Measurements from ENCODE around the gene HPGDS.

HPGDS gene

DNA sequence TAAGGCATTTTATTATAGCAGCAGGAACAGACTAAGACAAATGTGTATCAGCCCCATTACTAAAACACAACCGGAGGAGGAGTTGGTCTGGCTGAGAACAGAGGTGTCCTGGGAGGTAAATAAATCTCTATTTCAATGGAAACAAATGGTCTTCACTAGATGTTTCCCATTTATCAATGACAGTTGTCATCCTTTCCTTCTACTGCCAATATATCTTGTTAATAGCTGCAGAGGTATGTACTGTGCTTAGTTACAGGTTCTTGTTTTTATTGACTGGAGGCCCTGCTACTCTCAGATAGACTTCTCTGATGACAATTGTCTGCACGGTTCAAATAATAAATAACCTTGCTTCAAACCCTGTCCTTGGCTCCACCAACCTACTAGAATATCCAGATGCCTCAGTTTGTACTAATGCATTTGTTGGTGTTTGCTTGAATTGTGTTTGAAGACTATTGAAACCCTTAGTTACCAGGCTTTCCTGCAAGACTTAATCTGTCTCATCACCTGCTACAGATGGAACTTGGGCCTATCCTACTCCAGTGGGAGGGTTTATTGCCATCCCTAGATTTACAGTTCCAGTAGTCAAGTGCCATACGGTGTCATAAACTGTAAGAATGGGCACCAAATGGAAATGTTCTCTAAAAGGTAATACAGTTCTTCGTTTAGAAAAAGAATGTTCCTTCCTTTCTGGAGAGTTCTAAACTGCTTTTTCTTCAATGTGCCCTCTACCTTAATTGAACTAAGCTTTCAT, 29.8 kb upstream of the HPGDS start:
- no peak overlapping the region for H3K9ac ChIP-seq (ENCODE audit: low read depth, low read length)
- WGBS: 94% methylated on average over 3 of the region's 4 CpGs
- no peaks in the 10 kb centered on the region for H3K9me3 ChIP-seq (ENCODE audit: insufficient read depth, low read depth, low read length)
- H3K4me3 ChIP-seq (ENCODE audit: low read length): no peak overlapping the region
- no peaks in the 10 kb centered on the region for H3K4me1 ChIP-seq (ENCODE audit: insufficient read depth, low read length)
- no peaks in the 10 kb centered on the region for H3K36me3 ChIP-seq (ENCODE audit: insufficient read depth, low read length)
- H3K27me3 ChIP-seq (ENCODE audit: insufficient read depth, low read length): no peaks in the 10 kb centered on the region
- no peak overlapping the region for H3K27ac ChIP-seq (ENCODE audit: low read depth, low read length)

DNA sequence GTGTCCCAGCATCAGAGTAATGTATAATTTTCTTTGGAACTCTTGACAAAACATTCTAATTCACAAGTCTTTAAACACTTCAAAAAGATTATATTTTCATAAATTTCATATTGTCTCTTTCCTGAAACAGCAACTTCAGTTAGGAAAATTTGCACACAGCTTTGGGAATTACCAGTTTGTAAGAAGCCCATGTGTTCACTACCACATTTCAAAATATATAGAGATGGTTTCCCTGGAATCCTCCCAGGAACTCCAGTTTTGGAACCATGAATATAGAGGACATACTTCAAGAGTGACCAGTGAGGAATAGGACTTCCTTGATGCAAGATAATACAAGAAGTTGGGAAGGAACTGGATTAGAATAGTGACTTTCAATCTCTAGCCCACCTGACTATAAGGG, 28.7 kb upstream of the HPGDS start:
- no peaks in the 10 kb centered on the region for H3K27me3 ChIP-seq (ENCODE audit: insufficient read depth, low read length)
- no peak overlapping the region for H3K27ac ChIP-seq (ENCODE audit: low read depth, low read length)
- H3K4me3 ChIP-seq (ENCODE audit: low read length): no peak overlapping the region
- H3K9ac ChIP-seq (ENCODE audit: low read depth, low read length): no peak overlapping the region
- H3K4me1 ChIP-seq (ENCODE audit: insufficient read depth, low read length): no peaks in the 10 kb centered on the region
- no peaks in the 10 kb centered on the region for H3K36me3 ChIP-seq (ENCODE audit: insufficient read depth, low read length)
- H3K9me3 ChIP-seq (ENCODE audit: insufficient read depth, low read depth, low read length): no peaks in the 10 kb centered on the region

DNA sequence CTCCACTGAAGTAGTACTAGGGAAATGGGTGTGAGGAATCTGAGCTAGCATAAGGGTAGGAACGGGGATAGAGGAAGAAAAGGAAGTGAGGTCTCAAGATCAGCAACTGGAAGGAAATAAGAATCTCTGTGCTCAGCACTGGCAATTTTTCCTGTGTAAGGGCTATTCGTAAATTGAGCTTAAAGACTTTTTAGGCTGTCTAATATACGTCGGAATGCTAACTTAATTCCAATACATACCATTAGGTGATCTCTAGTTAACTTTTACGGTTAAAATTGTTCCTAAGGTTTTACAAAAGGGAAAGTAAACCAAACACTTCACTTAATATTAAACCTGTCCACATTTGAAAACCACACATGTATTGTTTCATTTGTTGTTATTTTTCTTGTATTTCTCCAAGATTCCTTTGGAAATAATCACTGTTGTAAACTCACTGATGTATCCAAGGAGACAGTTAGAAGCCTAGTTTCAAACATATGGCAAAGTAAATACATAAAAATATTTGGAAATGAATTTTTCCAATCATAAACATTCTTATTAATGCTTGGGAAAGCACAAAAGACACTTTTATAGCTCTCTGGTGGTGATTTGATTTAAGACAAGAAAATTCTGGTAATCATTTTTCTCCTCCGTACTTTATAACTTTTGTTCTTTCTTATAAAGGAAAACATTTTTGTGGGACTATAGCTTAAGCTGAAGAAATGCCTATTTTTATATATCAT, 28.1 kb upstream of the HPGDS start:
- H3K9ac ChIP-seq (ENCODE audit: low read depth, low read length): no peak overlapping the region

DNA sequence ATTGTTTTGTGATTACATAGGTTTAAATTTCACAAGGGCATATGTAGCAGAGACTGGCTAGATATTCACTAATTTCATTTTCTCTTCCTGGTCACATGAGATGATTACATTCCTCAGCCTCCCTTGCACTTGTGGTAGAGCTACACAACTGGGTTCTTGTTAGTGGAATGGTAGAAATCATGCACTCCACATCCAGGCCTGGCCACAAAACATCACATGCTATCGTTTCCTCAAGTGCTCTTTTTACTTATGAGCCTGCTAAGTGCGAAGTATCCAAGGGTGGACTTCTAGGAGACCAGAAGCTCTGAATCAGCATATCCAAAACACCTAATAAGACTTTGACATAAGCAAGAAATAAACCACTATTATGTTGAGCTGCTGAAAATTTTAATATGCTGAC, 26.4 kb upstream of the HPGDS start:
- Histone ChIP-seq H3K9me3 (ENCODE audit: insufficient read depth, low read depth, low read length) (no peaks in the 10 kb centered on the region), H3K4me1 (ENCODE audit: insufficient read depth, low read length) (no peaks in the 10 kb centered on the region), H3K9ac (ENCODE audit: low read depth, low read length) (no peak overlapping the region), H3K4me3 (ENCODE audit: low read length) (no peak overlapping the region), H3K36me3 (ENCODE audit: insufficient read depth, low read length) (no peaks in the 10 kb centered on the region), H3K27me3 (ENCODE audit: insufficient read depth, low read length) (no peaks in the 10 kb centered on the region), H3K27ac (ENCODE audit: low read depth, low read length) (no peak overlapping the region)
- WGBS: 96% methylated on average over 2 of the region's 2 CpGs

More for the DNA sequence above, 28.1 kb upstream of the HPGDS start:
- WGBS: 93% methylated on average over 5 of the region's 6 CpGs
- Histone ChIP-seq H3K36me3 (ENCODE audit: insufficient read depth, low read length) (no peaks in the 10 kb centered on the region), H3K27ac (ENCODE audit: low read depth, low read length) (no peak overlapping the region), H3K4me1 (ENCODE audit: insufficient read depth, low read length) (no peaks in the 10 kb centered on the region), H3K27me3 (ENCODE audit: insufficient read depth, low read length) (no peaks in the 10 kb centered on the region), H3K9me3 (ENCODE audit: insufficient read depth, low read depth, low read length) (no peaks in the 10 kb centered on the region), H3K4me3 (ENCODE audit: low read length) (no peak overlapping the region)

DNA sequence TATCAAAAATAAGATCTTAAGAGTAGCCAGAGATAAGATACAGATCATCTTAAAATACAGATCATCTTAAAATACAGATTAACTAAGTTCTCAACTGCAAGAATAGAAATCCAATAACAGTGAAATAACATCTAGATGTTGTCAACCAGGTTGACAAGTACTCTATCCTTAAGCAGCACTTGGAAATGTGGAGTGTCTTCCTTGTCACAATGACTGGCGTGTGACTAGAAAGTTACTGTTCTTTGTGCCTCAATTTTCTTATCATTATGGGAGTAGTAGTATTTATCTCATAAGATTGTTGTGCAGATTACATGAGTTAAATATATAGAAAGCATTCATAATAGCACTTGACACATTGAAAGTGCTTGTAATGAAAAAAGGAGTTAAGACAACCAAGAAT, 25.8 kb upstream of the HPGDS start:
- no peak overlapping the region for H3K27ac ChIP-seq (ENCODE audit: low read depth, low read length)
- no peaks in the 10 kb centered on the region for H3K9me3 ChIP-seq (ENCODE audit: insufficient read depth, low read depth, low read length)
- 92% methylated on average over 1 of the region's 1 CpG for WGBS
- H3K27me3 ChIP-seq (ENCODE audit: insufficient read depth, low read length): no peaks in the 10 kb centered on the region
- 0 out of 2 replicates have a peak, but pooled peaks cover under 1% of the 10 kb centered on the region for H3K4me1 ChIP-seq (ENCODE audit: insufficient read depth, low read length)
- H3K36me3 ChIP-seq (ENCODE audit: insufficient read depth, low read length): no peaks in the 10 kb centered on the region
- H3K4me3 ChIP-seq (ENCODE audit: low read length): no peak overlapping the region
- H3K9ac ChIP-seq (ENCODE audit: low read depth, low read length): no peak overlapping the region

DNA sequence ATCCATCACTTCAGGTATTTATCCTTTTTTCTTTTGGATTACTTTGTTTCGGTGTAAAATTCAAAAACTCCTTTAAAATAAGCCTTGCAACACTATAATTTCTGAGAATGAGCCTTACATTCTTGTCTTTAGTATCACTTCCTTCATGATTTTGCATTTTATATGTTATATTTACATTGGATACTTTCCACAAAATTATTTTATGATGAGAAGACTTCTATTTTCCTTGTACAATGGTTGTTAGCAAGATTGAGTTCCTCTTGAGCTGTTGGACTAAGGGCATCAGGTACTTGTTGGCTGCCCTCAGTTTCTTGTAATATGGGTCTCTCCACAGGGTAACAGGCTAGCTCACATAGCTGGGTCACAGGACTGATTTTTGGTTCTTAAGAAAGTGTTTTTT, 22.7 kb upstream of the HPGDS start:
- H3K36me3 ChIP-seq (ENCODE audit: insufficient read depth, low read length): no peaks in the 10 kb centered on the region
- no peak overlapping the region for H3K27ac ChIP-seq (ENCODE audit: low read depth, low read length)
- H3K4me3 ChIP-seq (ENCODE audit: low read length): no peak overlapping the region
- H3K27me3 ChIP-seq (ENCODE audit: insufficient read depth, low read length): no peaks in the 10 kb centered on the region
- H3K9ac ChIP-seq (ENCODE audit: low read depth, low read length): no peak overlapping the region
- WGBS: 100% methylated on average over 1 of the region's 1 CpG
- H3K4me1 ChIP-seq (ENCODE audit: insufficient read depth, low read length): 0 out of 2 replicates have a peak, but pooled peaks cover 3% of the 10 kb centered on the region
- no peaks in the 10 kb centered on the region for H3K9me3 ChIP-seq (ENCODE audit: insufficient read depth, low read depth, low read length)

DNA sequence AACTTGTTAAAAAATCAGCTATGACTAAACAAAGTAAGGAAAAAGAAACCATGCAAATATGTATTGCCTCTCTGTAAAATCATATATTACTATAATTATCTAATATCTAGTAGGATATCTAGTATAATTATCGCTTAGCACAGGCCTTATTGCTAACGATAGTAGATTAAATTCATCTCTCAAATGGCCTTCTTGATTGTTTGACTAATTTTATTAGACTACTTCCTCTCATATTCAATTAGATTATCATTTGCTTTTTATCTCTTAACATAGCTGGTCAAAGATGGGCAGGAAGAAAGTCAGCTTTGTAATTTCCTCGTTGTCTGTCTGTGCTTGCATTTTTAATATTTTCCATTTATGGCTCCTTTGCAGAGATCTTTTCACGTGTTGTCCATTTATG, 21.9 kb upstream of the HPGDS start:
- H3K4me3 ChIP-seq (ENCODE audit: low read length): no peak overlapping the region
- no peaks in the 10 kb centered on the region for H3K27me3 ChIP-seq (ENCODE audit: insufficient read depth, low read length)
- no peak overlapping the region for H3K27ac ChIP-seq (ENCODE audit: low read depth, low read length)
- H3K36me3 ChIP-seq (ENCODE audit: insufficient read depth, low read length): no peaks in the 10 kb centered on the region
- H3K4me1 ChIP-seq (ENCODE audit: insufficient read depth, low read length): 0 out of 2 replicates have a peak, but pooled peaks cover 3% of the 10 kb centered on the region
- 95% methylated on average over 1 of the region's 4 CpGs for WGBS
- no peaks in the 10 kb centered on the region for H3K9me3 ChIP-seq (ENCODE audit: insufficient read depth, low read depth, low read length)
- H3K9ac ChIP-seq (ENCODE audit: low read depth, low read length): no peak overlapping the region

DNA sequence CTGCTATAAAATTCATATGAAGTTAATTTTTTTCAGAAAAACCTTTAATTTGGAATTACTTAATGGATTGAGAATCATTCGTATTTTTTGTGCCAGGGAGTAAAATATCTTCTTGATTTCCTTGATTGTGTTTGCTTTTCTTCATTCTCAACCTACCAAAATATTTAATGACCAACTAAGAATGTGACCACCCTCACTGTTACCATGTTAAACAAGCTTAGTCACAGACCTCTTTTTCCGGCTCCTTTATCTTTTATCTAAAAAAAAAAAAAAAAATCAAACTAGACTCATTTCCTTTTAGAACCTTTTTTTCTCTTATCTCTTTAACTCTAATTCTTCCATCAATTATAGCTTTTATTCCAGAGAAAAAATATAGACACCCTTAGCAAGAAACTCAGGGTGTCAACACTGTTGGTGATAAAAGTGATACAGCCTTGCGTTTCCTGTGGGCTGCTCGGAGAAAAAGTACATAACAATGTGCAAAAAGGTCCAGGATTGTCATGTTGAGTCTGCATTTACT, 20.6 kb upstream of the HPGDS start:
- H3K36me3 ChIP-seq (ENCODE audit: insufficient read depth, low read length): no peaks in the 10 kb centered on the region
- no peak overlapping the region for H3K4me3 ChIP-seq (ENCODE audit: low read length)
- no peaks in the 10 kb centered on the region for H3K9me3 ChIP-seq (ENCODE audit: insufficient read depth, low read depth, low read length)
- H3K27ac ChIP-seq (ENCODE audit: low read depth, low read length): no peak overlapping the region
- no peak overlapping the region for H3K9ac ChIP-seq (ENCODE audit: low read depth, low read length)
- no peaks in the 10 kb centered on the region for H3K27me3 ChIP-seq (ENCODE audit: insufficient read depth, low read length)
- H3K4me1 ChIP-seq (ENCODE audit: insufficient read depth, low read length): 0 out of 2 replicates have a peak, but pooled peaks cover 3% of the 10 kb centered on the region
- WGBS: 93% methylated on average over 4 of the region's 4 CpGs

DNA sequence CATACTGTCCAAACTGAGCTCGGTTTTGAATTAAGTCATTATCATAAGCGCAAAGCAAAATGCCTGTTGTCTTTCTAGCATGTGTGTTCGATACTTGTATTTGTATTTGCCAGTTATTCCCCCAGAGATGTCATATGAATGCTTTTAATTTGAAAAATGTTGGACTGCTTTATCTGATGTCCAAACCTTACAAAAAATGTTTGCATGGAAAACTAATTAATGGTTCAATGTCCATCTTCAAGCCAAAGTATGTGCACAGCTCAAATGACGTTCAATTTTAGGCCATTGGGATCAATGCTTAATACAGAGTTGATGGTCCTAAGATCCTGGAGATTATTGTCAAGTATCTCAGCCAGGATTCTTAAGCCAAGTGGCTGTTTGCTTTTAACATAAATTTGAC, 17.2 kb upstream of the HPGDS start:
- WGBS: 85% methylated on average over 4 of the region's 4 CpGs

DNA sequence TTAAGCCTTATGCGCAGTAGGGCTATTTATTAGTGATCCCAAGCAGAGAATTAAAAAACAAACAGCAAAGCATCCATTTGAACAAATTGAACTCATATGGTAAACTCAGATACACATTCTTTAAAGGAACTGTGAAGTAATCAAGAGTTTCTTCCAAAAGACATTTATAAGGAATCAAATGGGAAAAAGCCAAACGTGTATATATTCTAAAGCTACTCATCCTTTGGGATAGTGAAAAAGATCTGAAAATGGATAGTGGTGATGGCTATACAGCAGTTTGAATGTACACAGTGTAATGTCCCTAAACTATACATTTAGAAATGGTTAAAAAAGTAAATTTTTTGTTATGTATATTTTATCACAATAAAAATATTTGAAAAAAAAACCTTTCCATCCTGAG, 16.6 kb upstream of the HPGDS start:
- H3K4me1 ChIP-seq (ENCODE audit: insufficient read depth, low read length): 0 out of 2 replicates have a peak, but pooled peaks cover 3% of the 10 kb centered on the region
- no peak overlapping the region for H3K27ac ChIP-seq (ENCODE audit: low read depth, low read length)
- WGBS: 100% methylated on average over 2 of the region's 2 CpGs
- no peak overlapping the region for H3K4me3 ChIP-seq (ENCODE audit: low read length)
- H3K27me3 ChIP-seq (ENCODE audit: insufficient read depth, low read length): no peaks in the 10 kb centered on the region
- no peak overlapping the region for H3K9ac ChIP-seq (ENCODE audit: low read depth, low read length)
- no peaks in the 10 kb centered on the region for H3K36me3 ChIP-seq (ENCODE audit: insufficient read depth, low read length)
- no peaks in the 10 kb centered on the region for H3K9me3 ChIP-seq (ENCODE audit: insufficient read depth, low read depth, low read length)

More for the DNA sequence above, 17.2 kb upstream of the HPGDS start:
- Histone ChIP-seq H3K27ac (ENCODE audit: low read depth, low read length) (no peak overlapping the region), H3K9ac (ENCODE audit: low read depth, low read length) (no peak overlapping the region), H3K9me3 (ENCODE audit: insufficient read depth, low read depth, low read length) (no peaks in the 10 kb centered on the region), H3K36me3 (ENCODE audit: insufficient read depth, low read length) (no peaks in the 10 kb centered on the region), H3K4me1 (ENCODE audit: insufficient read depth, low read length) (0 out of 2 replicates have a peak, but pooled peaks cover 3% of the 10 kb centered on the region), H3K27me3 (ENCODE audit: insufficient read depth, low read length) (no peaks in the 10 kb centered on the region), H3K4me3 (ENCODE audit: low read length) (no peak overlapping the region)

DNA sequence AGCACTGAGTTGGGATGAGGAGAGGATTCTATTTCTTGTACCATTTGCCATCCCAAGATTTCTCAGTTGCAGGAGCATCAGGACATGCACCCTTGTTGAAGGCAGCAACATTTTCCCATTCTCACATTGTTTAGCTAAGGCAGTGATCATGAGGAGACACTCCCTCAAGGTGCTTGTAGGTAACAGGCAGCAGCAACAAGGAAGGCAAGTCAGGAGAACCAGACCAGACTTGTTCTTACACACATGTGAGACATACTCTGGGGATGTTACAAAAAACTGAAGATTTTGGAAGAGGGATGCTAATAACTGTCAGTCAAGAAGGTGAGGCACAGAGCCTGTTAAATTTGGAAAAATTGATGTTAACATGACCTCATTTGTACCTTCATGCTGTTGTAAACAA, 15.5 kb upstream of the HPGDS start:
- Histone ChIP-seq H3K9me3 (ENCODE audit: insufficient read depth, low read depth, low read length) (no peaks in the 10 kb centered on the region), H3K36me3 (ENCODE audit: insufficient read depth, low read length) (no peaks in the 10 kb centered on the region), H3K27me3 (ENCODE audit: insufficient read depth, low read length) (no peaks in the 10 kb centered on the region), H3K27ac (ENCODE audit: low read depth, low read length) (no peak overlapping the region), H3K4me3 (ENCODE audit: low read length) (no peak overlapping the region), H3K4me1 (ENCODE audit: insufficient read depth, low read length) (no peaks in the 10 kb centered on the region), H3K9ac (ENCODE audit: low read depth, low read length) (no peak overlapping the region)

Measured in HUES64 (cell line).